GM12875 (cell line): ENCODE data around the gene BSG.
"Not testable (repeated sequence)": the region's sequence is repeated elsewhere in the genome, so short reads cannot be mapped to it uniquely, and the experiment has no call there.

Experiments used
- H3K4me3 ChIP-seq: one replicate; pipeline ENCODE4 v1.5.1; 2011; ENCODE audit warnings: low read depth, low read length, control low read depth
- TF ChIP-seq, protein P1 (sequence below): IDR thresholded peaks from 2 replicates; pipeline ENCODE4 v1.5.1; 2011; ENCODE audit warnings: low read depth, mild to moderate bottlenecking, control low read depth, inconsistent platforms, low read length, moderate library complexity, borderline replicate concordance; ENCODE audit not compliant: insufficient read depth

Gene BSG

DNA sequence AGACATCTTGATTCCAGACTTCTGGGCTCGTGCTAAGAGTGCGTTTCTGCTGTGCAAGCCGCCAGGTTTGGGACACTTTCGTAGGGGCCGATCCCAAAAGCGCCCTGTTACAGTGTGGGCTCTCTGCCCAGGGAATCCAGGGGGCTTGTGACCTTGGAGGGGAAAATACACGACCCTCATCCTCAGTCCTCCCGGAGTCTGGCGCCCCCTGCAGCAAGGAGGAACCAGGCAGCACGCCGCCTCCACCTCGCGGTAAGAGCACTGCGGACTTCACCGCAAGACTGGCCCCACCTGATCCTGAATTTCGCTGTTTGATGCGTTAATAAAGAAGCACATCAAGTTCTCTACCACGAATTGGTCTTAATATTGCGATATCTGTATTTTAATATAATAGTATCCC is 55.8 kb downstream of the BSG start:
- TF ChIP-seq, protein P1, sequence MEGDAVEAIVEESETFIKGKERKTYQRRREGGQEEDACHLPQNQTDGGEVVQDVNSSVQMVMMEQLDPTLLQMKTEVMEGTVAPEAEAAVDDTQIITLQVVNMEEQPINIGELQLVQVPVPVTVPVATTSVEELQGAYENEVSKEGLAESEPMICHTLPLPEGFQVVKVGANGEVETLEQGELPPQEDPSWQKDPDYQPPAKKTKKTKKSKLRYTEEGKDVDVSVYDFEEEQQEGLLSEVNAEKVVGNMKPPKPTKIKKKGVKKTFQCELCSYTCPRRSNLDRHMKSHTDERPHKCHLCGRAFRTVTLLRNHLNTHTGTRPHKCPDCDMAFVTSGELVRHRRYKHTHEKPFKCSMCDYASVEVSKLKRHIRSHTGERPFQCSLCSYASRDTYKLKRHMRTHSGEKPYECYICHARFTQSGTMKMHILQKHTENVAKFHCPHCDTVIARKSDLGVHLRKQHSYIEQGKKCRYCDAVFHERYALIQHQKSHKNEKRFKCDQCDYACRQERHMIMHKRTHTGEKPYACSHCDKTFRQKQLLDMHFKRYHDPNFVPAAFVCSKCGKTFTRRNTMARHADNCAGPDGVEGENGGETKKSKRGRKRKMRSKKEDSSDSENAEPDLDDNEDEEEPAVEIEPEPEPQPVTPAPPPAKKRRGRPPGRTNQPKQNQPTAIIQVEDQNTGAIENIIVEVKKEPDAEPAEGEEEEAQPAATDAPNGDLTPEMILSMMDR, result peak; percentile 32; the same call in 1 of the 2 replicates
- no peak overlapping the region for H3K4me3 ChIP-seq

DNA sequence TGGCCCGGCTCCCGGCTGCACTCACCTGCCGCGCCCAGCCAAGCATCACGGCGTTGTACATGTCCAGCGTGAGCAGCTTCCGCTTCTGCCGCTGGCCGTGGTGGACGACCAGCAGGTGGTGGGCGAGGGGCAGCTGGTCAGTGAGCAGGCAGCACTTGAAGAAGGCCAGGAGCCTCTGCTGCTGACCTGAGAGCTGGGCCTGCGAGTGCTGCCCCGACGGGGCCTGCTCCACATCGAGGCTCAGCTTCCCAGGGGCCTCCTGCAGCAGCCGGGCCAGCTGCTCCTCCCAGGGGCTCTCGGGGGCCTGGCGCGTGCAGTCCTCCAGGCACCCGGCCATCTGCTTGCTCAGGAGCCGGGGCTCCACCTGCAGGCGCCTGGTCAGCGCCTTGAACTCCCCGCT is 57.1 kb downstream of the BSG start:
- H3K4me3 ChIP-seq, result not testable (repeated sequence)

DNA sequence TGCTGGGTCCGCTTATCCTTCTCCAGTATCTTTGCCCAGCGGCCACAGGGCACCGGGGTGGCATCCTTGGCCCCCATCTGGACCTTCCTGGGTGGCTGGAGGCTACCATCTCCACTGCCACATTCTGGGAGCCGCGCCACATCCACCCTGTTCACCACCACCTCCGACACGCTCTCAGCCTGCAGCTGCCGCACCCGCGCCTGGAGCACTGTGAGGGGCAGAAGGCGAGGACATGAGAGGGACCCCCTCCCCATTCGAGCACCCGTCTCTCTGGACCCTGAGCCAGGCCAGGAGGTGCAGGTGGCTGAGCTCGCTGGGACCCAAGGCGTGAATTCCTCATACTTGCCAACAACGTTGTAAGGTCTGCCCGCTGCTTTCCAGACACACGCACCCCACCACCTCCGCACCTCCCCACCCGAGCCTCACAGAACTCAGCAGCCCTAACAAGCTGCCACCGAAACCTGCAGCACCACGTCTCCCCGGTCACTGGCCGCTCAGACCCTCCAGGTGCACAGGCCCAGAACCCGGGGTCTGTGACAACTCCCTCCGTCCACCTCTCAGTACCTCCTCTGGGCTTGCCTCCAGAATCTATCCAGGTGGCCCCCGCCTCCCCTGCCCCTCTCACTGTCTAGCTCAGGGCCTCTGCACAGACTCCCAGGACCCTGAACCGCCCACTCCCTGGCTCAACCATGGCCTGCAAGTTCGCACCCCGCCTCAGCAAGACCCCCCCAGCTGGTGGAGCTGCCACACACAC is 57.7 kb downstream of the BSG start:
- no peak overlapping the region for H3K4me3 ChIP-seq
- TF ChIP-seq, protein P1, result no peak

DNA sequence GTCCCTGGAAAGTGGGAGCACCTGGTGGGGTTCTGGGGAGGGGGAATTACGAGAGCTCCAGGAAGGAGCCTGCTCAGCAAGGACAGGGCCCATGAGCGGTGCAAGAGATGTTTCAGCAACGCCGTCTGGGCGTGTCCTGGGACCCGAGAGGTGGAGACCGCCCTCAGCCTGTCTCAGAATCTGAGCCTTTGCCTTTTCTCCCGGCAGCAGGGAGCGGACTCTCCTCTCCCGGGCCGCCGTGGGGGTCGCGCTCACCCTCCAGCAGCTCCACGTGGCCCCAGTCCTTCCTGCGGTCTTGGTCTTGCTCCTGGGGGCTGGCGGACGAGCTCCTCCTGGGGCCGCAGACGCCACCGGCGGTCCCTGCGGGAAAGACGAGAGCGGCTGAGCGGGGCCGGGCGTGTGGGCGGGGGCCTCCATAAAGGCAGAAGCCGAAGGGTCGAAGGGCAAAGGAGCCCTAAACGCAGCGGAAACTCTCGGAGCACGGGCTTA is 60.2 kb downstream of the BSG start:
- TF ChIP-seq, protein P1, result no peak
- H3K4me3 ChIP-seq, result peak overlapping the region; percentile 99
